Breast epithelium (tissue), 3 donors: ENCODE measurements around the gene HDLBP.

Experiments
- CTCF ChIP-seq, 3 donors: fragments of 450-650 bp; IDR thresholded peaks; one replicate each; pipeline ENCODE4 v1.5.1; 2016 to 2017; ENCODE audit warnings: antibody characterized with exemption in 3 of 3, mild to moderate bottlenecking in 3 of 3, moderate library complexity in 3 of 3
- POLR2AphosphoS5 ChIP-seq, 3 donors: sonication (generic); formaldehyde crosslinking; IDR thresholded peaks; one replicate each; pipeline ENCODE4 v1.6.1; 2017; ENCODE audit warnings: antibody characterized with exemption in 3 of 3

- no peak for TF ChIP-seq POLR2AphosphoS5 (IDR thresholded peaks at IDR 0.05)
- TF ChIP-seq CTCF (IDR thresholded peaks at IDR 0.05), result no peak
Measured at GRCh38 chr2:241325257-241325656, 9.8 kb upstream of the HDLBP start.
